Measurements from ENCODE around the gene STK35.

Gene STK35

DNA sequence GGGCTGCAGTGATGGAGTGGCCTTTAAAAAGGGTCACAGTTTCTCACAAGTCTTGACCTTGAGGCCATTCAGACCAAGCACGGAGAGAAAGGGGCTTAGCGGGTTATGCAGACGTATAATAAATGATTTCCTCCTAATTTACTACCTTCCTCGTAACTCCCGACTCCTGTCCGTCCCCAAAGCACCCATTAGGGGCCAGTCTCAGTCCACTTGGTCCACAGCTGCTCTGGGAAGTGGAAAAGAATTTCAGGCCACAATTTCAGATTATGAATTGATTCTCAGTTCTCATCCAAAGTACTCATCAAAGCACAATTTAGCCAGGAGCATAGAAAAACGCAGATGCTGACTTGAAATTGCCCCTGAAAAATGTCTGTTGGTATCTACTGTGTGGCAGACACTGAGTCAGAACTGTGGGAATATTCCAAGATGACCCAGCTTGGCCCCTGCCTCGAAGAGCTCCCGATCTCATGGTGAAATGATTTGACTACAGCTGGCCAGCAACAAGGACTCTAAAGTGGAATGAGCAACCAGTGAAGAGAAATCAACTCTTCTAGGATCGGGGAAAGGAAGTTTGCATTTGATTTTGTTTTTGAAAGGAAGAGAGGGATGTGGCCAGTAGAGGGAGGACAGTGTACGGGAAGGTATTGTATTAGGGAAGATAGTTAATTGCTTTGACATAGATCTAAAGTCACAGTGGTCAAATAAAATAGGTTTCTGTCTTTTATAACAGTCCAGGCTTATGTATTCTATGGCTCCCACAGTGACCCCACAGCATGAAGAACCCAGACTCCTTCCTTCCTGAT lies 15.2 kb upstream of the STK35 start:
- Histone ChIP-seq H3K27ac (ENCODE audit: low read depth, low read length) (no peak overlapping the region), H3K4me3 (ENCODE audit: low read depth in 1 of 2, low read length in 2 of 2) (no peak overlapping the region), H3K4me1 (ENCODE audit: control insufficient read depth in 1 of 2, insufficient read depth in 2 of 2, low read length in 2 of 2) (no peaks in the 10 kb centered on the region), H3K9ac (ENCODE audit: low read depth in 1 of 2, low read length in 2 of 2) (no peak overlapping the region), H3K27me3 (ENCODE audit: control insufficient read depth in 1 of 2, insufficient read depth in 2 of 2, low read length in 2 of 2) (peaks cover 0 to 3% of the 10 kb centered on the region in 2 donors), H3K36me3 (ENCODE audit: control insufficient read depth in 1 of 2, insufficient read depth in 2 of 2, low read length in 2 of 2) (no peaks in the 10 kb centered on the region), H3K9me3 (ENCODE audit: control insufficient read depth in 1 of 2, low read length in 2 of 2) (no peaks in the 10 kb centered on the region)

DNA sequence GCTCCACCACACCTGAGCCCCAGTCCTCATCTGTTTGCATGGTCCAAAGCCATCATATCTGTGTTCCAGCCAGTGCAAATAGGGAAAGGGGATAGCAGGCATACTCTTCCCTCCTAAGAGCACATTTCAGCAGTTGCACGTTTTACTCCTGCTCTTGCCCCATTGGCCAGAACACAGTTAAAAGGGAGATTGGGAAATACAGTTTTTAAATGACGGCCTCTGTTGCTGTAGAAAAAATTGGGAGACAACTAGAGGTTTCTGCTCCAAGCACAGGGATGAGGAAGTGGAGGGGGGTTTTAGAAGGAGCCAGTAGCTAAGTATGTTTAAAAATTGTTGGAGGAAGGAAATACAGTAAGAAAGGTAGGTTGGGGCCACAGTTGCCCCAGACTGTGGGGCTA lies 14.6 kb upstream of the STK35 start:
- Histone ChIP-seq H3K4me3 (ENCODE audit: low read depth in 1 of 2, low read length in 2 of 2) (no peak overlapping the region), H3K36me3 (ENCODE audit: control insufficient read depth in 1 of 2, insufficient read depth in 2 of 2, low read length in 2 of 2) (no peaks in the 10 kb centered on the region), H3K27me3 (ENCODE audit: control insufficient read depth in 1 of 2, insufficient read depth in 2 of 2, low read length in 2 of 2) (peaks cover 0 to 3% of the 10 kb centered on the region in 2 donors), H3K4me1 (ENCODE audit: control insufficient read depth in 1 of 2, insufficient read depth in 2 of 2, low read length in 2 of 2) (no peaks in the 10 kb centered on the region), H3K9ac (ENCODE audit: low read depth in 1 of 2, low read length in 2 of 2) (no peak overlapping the region), H3K27ac (ENCODE audit: low read depth, low read length) (no peak overlapping the region), H3K9me3 (ENCODE audit: control insufficient read depth in 1 of 2, low read length in 2 of 2) (no peaks in the 10 kb centered on the region)

DNA sequence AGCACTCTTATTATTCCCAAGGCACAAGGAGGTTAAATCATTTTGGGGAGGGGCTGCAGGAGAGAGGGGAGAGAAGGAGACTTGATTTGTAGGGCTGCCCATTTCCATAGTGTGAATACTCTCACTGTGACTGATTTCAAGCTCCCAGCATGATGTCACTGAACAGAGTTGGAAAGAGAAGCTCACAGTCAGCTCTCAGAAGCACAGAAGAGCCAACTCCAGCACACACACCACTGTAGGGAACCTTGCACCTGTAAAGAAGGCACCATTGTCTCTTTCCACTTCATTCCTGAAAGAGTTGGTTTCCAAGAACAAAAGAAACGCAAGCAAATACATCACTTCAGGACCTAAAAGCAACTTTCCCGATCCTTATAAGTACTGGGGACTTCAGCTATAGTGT lies 12.7 kb upstream of the STK35 start:
- Histone ChIP-seq H3K9ac (ENCODE audit: low read depth in 1 of 2, low read length in 2 of 2) (no peak overlapping the region), H3K27me3 (ENCODE audit: control insufficient read depth in 1 of 2, insufficient read depth in 2 of 2, low read length in 2 of 2) (peaks cover 0 to 3% of the 10 kb centered on the region in 2 donors), H3K27ac (ENCODE audit: low read depth, low read length) (no peak overlapping the region), H3K36me3 (ENCODE audit: control insufficient read depth in 1 of 2, insufficient read depth in 2 of 2, low read length in 2 of 2) (no peaks in the 10 kb centered on the region), H3K4me1 (ENCODE audit: control insufficient read depth in 1 of 2, insufficient read depth in 2 of 2, low read length in 2 of 2) (peaks cover 0 to 3% of the 10 kb centered on the region in 2 donors), H3K9me3 (ENCODE audit: control insufficient read depth in 1 of 2, low read length in 2 of 2) (no peaks in the 10 kb centered on the region), H3K4me3 (ENCODE audit: low read depth in 1 of 2, low read length in 2 of 2) (no peak overlapping the region)

DNA sequence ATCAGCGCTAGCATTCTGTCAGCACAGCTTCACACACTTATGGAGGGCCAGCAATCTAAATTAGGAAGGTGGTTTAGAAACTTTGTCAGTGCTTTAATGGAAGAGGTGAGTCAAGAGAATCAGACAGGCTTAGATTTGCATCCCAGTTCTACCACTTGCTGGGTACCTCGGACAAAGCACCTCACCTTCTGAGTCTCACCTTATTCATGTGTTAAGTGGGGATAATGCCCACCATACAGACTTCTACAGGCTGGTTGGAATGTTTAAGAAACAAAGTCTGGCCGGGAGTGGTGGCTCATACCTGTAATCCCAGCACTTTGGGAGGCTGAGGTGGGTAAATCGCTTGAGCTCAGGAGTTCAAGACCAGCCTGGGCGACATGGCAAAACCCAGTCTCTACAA lies 12.2 kb upstream of the STK35 start:
- no peaks in the 10 kb centered on the region for H3K36me3 ChIP-seq (ENCODE audit: control insufficient read depth in 1 of 2, insufficient read depth in 2 of 2, low read length in 2 of 2)
- no peaks in the 10 kb centered on the region for H3K9me3 ChIP-seq (ENCODE audit: control insufficient read depth in 1 of 2, low read length in 2 of 2)
- H3K4me1 ChIP-seq (ENCODE audit: control insufficient read depth in 1 of 2, insufficient read depth in 2 of 2, low read length in 2 of 2), result peaks cover 0 to 3% of the 10 kb centered on the region in 2 donors
- peaks cover 0 to 6% of the 10 kb centered on the region in 2 donors for H3K27me3 ChIP-seq (ENCODE audit: control insufficient read depth in 1 of 2, insufficient read depth in 2 of 2, low read length in 2 of 2)
- no peak overlapping the region for H3K4me3 ChIP-seq (ENCODE audit: low read depth in 1 of 2, low read length in 2 of 2)
- H3K27ac ChIP-seq (ENCODE audit: low read depth, low read length), result no peak overlapping the region
- H3K9ac ChIP-seq (ENCODE audit: low read depth in 1 of 2, low read length in 2 of 2), result no peak overlapping the region

DNA sequence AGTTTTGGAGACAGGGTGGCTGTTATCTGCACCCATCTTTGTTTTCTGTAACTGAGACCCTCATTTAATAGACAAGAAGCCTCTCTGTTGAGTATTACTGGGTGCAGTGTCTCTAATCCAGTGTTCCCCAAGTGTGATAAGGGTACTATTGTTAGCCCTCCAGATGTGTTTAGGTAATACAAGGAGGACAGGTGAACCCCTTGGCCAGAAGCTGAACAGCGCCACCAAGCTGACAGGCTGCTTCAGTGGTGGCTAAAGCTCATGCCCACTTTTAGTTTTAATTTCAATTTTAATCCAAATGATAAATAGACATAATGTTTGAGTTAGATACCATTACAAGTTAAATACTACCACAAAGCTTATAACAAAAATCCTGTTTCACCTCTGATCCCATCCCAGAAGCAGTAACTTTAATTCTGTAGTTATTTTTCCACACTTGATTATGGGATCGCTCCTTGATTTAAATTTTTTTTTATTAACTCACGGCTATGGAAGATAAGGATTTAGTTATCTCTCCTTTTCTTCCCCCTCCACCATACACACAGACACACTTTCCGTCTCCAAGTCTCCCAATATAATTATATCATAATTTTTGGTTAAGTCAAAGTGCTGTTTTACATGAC lies 8.4 kb upstream of the STK35 start:
- Histone ChIP-seq H3K36me3 (ENCODE audit: control insufficient read depth in 1 of 2, insufficient read depth in 2 of 2, low read length in 2 of 2) (no peaks in the 10 kb centered on the region), H3K27me3 (ENCODE audit: control insufficient read depth in 1 of 2, insufficient read depth in 2 of 2, low read length in 2 of 2) (peaks cover 6 to 10% of the 10 kb centered on the region in 2 donors), H3K27ac (ENCODE audit: low read depth, low read length) (no peak overlapping the region), H3K9me3 (ENCODE audit: control insufficient read depth in 1 of 2, low read length in 2 of 2) (no peaks in the 10 kb centered on the region), H3K9ac (ENCODE audit: low read depth in 1 of 2, low read length in 2 of 2) (no peak overlapping the region), H3K4me1 (ENCODE audit: control insufficient read depth in 1 of 2, insufficient read depth in 2 of 2, low read length in 2 of 2) (peaks cover 0 to 3% of the 10 kb centered on the region in 2 donors), H3K4me3 (ENCODE audit: low read depth in 1 of 2, low read length in 2 of 2) (no peak overlapping the region)

DNA sequence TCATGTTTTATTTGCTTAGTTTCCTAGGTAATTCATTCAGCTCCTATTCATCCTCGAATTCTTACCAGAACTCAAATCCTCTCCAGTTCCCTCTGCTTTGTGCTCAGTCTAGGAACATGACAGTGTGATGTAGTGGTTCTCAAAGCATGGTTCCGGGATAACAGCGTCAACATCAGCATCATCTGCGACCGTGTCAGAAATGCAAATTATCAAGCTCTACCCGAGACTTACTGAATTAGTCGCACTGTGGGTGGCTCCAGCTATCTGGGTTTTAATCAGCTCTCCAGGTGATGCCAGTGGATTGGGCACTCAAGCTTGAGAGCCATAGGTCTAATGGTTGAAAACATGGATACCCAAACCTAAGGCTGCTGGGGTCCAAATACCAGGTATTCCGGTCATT lies 7.7 kb upstream of the STK35 start:
- no peak overlapping the region for H3K27ac ChIP-seq (ENCODE audit: low read depth, low read length)
- no peak overlapping the region for H3K9ac ChIP-seq (ENCODE audit: low read depth in 1 of 2, low read length in 2 of 2)
- H3K9me3 ChIP-seq (ENCODE audit: control insufficient read depth in 1 of 2, low read length in 2 of 2), result no peaks in the 10 kb centered on the region
- H3K4me3 ChIP-seq (ENCODE audit: low read depth in 1 of 2, low read length in 2 of 2), result no peak overlapping the region
- peaks cover 6 to 10% of the 10 kb centered on the region in 2 donors for H3K27me3 ChIP-seq (ENCODE audit: control insufficient read depth in 1 of 2, insufficient read depth in 2 of 2, low read length in 2 of 2)
- H3K4me1 ChIP-seq (ENCODE audit: control insufficient read depth in 1 of 2, insufficient read depth in 2 of 2, low read length in 2 of 2), result peaks cover 0 to 3% of the 10 kb centered on the region in 2 donors
- no peaks in the 10 kb centered on the region for H3K36me3 ChIP-seq (ENCODE audit: control insufficient read depth in 1 of 2, insufficient read depth in 2 of 2, low read length in 2 of 2)

DNA sequence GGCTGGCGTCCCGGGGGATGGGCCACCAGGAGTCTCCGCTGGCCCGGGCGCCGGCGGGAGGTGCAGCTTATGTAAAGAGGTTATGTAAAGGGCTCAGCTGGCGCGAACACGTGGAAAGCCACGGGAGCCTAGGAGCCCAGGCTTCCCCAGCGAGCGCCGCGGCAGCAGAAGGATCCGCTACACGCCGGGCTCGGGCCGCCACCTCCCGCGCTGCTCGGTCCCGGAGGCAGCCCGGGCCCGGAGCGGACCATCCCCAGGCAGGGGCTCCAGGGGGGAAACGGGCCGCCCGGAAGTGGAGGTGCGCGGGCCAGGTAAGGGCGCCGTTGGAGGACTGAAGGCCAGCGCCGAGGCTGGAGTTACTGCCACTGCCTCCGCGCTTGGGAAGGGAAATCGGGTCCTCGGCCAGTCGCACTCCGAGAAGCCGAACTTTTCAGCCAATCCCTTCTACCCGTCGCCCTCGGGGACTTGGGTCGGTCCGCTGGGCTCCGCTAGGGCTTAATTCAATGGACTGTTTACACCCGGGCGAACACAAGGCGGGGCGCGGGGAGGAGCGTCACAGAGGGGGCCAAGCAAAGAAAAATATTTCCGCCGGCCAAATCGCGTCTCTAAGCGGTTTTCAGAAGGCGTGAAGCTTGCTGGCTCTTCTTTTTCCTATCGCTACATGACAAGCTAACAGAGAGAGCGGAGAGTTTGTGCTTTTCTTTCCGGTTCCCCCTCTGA lies 398 bp downstream of the STK35 start:
- Histone ChIP-seq H3K27ac (ENCODE audit: low read depth, low read length) (peak overlapping the region; percentile 99), H3K36me3 (ENCODE audit: control insufficient read depth in 1 of 2, insufficient read depth in 2 of 2, low read length in 2 of 2) (peaks cover 0 to 8% of the 10 kb centered on the region in 2 donors), H3K4me3 (ENCODE audit: low read depth in 1 of 2, low read length in 2 of 2) (peak overlapping the region; percentile 96 to 97), H3K9ac (ENCODE audit: low read depth in 1 of 2, low read length in 2 of 2) (peak overlapping the region; percentile 92 to 94), H3K9me3 (ENCODE audit: control insufficient read depth in 1 of 2, low read length in 2 of 2) (no peaks in the 10 kb centered on the region), H3K27me3 (ENCODE audit: control insufficient read depth in 1 of 2, insufficient read depth in 2 of 2, low read length in 2 of 2) (no peaks in the 10 kb centered on the region), H3K4me1 (ENCODE audit: control insufficient read depth in 1 of 2, insufficient read depth in 2 of 2, low read length in 2 of 2) (peaks cover 22 to 32% of the 10 kb centered on the region in 2 donors)

DNA sequence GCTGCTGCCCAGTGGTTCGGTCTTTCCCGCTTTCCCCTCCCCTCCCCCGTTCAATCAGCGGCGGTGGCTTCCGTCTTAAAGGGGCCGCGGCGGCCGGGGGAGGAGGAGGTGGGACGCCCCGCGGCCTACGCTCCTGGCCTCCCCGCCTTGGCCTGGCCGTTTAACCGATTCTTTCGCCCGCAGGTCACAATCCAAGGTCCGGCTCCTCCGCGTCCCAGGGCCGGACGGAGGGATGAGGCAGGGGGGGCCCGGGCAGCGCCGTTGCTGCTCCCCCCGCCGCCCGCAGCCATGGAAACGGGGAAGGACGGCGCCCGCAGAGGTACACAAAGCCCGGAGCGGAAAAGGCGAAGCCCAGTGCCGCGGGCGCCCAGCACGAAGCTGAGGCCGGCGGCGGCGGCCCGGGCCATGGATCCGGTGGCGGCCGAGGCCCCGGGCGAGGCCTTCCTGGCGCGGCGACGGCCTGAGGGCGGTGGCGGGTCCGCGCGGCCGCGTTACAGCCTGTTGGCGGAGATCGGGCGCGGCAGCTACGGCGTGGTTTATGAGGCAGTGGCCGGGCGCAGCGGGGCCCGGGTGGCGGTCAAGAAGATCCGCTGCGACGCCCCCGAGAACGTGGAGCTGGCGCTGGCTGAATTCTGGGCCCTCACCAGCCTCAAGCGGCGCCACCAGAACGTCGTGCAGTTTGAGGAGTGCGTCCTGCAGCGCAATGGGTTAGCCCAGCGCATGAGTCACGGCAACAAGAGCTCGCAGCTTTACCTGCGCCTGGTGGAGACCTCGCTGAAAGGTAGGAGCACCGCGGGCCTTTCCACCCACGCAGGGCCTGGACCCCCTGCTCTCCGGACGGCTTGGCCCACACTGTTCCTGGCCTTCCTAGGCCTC lies 1.2 kb downstream of the STK35 start:
- Histone ChIP-seq H3K4me1 (ENCODE audit: control insufficient read depth in 1 of 2, insufficient read depth in 2 of 2, low read length in 2 of 2) (peaks cover 22 to 32% of the 10 kb centered on the region in 2 donors), H3K27me3 (ENCODE audit: control insufficient read depth in 1 of 2, insufficient read depth in 2 of 2, low read length in 2 of 2) (no peaks in the 10 kb centered on the region), H3K36me3 (ENCODE audit: control insufficient read depth in 1 of 2, insufficient read depth in 2 of 2, low read length in 2 of 2) (peaks cover 0 to 8% of the 10 kb centered on the region in 2 donors), H3K9me3 (ENCODE audit: control insufficient read depth in 1 of 2, low read length in 2 of 2) (no peaks in the 10 kb centered on the region), H3K9ac (ENCODE audit: low read depth in 1 of 2, low read length in 2 of 2) (peak overlapping the region; percentile 92 to 94), H3K27ac (ENCODE audit: low read depth, low read length) (peak overlapping the region; percentile 99), H3K4me3 (ENCODE audit: low read depth in 1 of 2, low read length in 2 of 2) (peak overlapping the region; percentile 96 to 97)

DNA sequence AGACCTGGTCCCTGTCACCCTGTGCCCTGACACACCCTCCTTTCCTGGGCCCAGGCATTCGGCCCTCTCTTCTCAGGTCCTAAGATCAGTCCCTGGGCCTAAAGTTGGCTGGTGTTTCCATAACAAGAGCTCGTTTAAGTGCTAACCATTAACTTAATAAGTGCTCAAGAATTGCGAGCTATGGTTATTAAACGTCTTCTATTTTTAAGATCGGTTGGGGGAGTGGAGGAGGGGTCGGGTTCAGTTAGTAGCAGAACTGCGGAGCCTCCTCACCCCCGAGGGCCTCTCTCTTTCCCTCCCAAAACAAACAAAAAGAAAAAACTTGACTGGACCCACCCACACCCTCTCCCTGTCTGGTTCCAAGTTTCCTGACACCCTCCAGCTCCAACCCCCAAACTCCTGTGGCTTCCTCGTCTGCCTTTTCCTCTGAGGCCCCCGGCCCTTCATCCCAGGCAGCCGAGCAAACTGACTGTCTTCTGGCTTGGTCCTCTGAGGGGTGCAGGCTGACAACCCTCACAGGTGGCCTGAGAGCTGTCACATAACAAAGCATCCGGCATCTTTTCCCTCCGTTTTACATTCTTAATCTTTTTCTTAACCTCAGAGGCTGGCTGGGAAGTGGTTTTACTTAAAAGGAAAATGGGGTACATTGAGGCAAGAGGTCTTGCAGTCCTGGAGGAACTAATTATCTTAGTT lies 2.0 kb downstream of the STK35 start:
- Histone ChIP-seq H3K9me3 (ENCODE audit: control insufficient read depth in 1 of 2, low read length in 2 of 2) (no peaks in the 10 kb centered on the region), H3K27ac (ENCODE audit: low read depth, low read length) (peak overlapping the region; percentile 99), H3K9ac (ENCODE audit: low read depth in 1 of 2, low read length in 2 of 2) (peak overlapping the region; percentile 92 to 94), H3K36me3 (ENCODE audit: control insufficient read depth in 1 of 2, insufficient read depth in 2 of 2, low read length in 2 of 2) (peaks cover 0 to 8% of the 10 kb centered on the region in 2 donors), H3K4me1 (ENCODE audit: control insufficient read depth in 1 of 2, insufficient read depth in 2 of 2, low read length in 2 of 2) (peaks cover 23 to 32% of the 10 kb centered on the region in 2 donors), H3K27me3 (ENCODE audit: control insufficient read depth in 1 of 2, insufficient read depth in 2 of 2, low read length in 2 of 2) (no peaks in the 10 kb centered on the region), H3K4me3 (ENCODE audit: low read depth in 1 of 2, low read length in 2 of 2) (peak overlapping the region; percentile 96 to 97)
